GM19372 (cell line): ENCODE results near the gene TFDP2.

Experiments
- ATAC-seq: cut with Tn5 transposase; IDR thresholded peaks from one replicate; pipeline ENCODE4 v1.9.1; 2021; ENCODE audit warnings: mild to moderate bottlenecking, low read depth, moderate library complexity; ENCODE audit not compliant: unreplicated experiment

The TFDP2 gene

DNA sequence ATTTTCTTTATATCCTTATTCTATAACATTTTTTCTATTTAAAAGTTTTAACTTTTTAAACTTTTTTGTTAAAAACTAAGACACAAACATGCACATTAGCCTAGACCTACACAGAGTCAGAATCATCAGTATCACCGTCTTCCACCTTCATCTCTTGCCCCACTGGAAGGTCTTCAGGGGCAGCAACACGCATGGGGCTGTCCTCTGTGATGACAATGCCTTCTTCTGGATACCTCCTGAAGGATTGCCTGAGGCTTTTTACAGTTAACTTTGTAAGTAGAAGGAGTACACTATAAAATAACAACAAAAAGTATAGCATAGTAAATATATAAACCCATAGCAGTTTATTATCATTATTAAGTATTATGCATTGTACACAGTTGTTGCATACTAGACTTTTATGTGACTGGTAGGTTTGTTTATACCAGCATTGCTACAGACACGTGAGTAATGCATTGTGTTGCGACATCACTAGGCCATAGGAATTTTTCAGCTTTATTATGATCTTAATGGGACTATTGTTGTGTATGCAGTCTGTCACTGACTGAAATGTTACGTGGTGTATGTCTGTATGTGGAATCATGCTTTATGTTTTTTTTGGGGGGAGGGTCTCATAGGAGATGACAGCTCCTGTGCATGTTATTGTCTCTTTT is 254.7 kb downstream of the TFDP2 start:
- no peak for ATAC-seq
